HG03378 (cell line): ENCODE measurements around the gene NLRP1.
"Not testable (repeated sequence)": the region's sequence is repeated elsewhere in the genome, so short reads cannot be mapped to it uniquely, and the experiment has no call there.

Experiments used
- ATAC-seq: cut with Tn5 transposase; IDR thresholded peaks from one replicate; pipeline ENCODE4 v1.9.1; 2021; ENCODE audit warnings: mild to moderate bottlenecking, moderate library complexity; ENCODE audit not compliant: unreplicated experiment

NLRP1 gene

DNA sequence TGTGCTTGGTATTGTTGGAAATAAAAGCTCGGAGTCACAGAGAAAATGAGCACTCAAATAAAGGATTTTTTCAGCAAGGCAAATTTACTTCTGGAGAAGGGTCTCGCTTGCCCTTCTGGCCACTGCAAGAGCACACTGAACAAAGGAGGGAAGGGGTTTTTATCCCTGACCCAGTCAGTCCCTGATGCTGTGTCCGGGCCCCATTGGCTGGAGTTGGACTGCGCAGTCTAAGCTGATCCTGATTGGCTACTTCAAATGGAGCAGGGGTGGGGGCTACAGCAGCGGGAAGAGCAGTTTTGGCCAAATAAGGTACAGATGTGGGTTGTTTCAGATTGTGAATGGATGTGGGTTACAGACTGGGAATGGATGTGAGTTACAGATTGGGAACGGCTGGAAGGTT is 4.3 kb upstream of the NLRP1 start:
- no peak for ATAC-seq

DNA sequence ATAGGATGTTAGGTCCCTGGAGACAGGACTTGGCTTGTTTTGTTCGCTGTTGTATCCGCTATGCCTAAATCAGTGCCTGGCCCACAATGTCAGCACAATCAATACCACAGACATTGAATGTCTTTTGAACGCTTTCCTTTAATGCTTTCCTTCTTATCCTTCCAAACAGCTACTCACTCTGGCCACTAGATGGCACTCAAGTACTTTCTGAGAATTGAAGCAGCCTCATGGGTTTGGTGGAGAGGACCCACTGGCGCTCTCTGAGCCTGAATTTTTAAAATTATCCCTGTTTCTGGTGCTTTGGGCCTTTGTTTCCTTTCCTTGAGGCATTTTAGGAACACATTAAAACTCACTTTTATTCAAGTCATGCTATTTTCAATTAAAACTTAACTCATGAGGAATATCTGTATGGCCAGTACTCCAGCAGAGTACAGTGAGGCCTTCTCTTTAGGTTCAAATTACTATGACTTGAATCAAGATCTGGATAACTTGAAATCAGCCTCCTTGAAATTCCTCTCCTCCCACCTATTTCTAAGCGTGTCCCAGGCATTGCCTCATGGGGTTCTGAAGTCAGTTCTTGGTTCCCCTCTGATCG is 3.2 kb upstream of the NLRP1 start:
- no peak for ATAC-seq

DNA sequence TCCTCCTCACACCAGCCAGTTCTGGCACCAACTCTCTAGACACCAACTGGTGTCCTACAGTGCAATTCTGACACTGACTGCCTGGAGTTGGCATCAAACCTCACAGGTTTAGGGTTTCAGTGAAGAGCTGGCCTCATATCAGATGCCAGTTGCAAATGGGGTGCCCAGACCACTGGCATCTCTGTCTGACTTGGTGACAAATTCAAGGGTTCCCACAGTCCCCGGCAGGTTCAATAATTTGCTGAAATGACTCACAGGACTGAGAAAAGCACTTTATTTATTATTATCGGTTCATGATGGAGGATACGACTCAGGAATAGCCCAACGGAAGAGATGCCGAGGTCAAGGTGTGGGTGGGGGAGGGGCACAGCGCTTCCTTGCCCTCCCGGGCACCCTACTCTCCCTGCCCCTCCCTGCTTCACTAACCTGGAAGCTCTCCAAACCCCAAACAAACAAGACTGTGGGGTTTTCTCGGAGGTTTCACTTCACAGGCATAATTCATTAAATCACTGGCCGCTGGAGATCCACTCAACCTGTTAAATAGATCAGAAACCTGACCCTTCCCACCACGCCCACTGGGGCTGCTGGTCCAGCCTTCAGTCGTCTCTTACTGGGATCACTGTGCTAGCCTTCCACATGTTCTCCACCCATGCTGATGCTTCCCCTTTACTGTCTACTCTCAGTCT is 1.7 kb upstream of the NLRP1 start:
- no peak for ATAC-seq

DNA sequence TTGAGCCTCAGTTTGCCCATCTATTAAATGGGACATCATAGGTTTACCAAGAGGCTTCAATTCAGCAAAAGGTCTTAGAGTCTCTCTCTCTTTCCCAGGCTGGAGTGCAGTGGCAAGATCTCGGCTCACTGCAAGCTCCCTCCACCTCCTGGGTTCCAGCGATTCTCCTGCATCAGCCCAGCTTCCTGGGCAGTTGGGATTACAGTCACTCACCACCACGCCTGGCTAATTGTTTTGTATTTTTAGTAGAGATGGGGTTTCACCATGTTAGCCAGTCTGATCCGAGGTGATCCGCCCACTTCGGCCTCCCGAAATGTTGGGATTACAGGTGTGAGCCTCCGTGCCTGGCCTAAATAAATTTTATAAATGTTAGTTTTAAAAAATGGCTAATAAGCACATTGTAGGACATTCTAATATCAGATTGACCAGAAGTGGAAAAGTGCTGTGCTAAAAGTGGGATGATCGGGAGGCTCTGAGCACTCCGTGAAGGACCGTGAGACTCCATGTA is 1.0 kb upstream of the NLRP1 start:
- no peak for ATAC-seq

DNA sequence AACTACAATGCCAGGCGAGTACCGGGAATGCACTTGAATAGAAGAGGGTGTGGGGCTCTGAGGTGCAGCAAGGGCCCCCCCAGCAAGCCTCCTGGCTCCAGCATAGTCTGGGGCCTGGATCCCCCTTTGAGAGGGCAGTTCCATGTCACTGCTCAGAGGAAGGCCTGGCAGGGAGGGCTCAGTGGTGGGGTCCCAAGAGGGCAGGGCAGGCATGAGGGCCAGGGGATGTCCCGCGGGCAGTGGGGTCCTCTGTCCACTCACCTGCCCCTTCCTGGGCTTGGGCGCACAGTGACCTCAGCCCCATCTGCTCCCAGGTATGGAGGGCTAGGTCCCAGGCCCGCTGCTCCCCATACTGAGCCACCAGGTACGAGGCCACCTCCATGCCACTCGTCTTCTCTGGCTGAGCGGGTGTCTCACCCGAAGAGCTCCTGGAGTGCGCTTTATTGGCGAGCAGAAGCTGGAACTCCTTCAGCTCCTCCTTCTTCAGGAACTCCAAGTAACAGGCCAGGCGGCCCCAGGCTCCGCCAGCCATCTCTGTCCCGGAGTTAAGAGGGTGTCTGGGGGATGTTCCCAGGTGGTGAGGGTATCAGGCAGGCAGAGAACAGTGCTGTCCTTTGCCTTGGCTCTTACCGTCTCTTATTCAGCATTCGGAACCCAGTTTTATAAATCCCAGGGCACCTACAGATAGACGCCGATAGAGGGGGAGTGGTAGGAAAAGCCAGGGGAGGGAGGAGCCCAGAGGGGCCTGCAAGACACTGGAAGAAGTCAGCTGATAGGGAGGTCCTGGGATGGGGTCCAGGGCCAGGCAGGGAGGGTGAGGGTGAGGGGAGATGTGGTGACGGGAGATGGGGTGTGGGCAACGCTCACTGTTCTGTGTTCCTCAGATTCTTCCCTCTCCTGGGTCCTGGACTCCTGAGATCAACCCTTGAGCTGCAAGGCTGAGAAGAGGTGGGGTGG is 605 bp downstream of the NLRP1 start:
- no peak for ATAC-seq

DNA sequence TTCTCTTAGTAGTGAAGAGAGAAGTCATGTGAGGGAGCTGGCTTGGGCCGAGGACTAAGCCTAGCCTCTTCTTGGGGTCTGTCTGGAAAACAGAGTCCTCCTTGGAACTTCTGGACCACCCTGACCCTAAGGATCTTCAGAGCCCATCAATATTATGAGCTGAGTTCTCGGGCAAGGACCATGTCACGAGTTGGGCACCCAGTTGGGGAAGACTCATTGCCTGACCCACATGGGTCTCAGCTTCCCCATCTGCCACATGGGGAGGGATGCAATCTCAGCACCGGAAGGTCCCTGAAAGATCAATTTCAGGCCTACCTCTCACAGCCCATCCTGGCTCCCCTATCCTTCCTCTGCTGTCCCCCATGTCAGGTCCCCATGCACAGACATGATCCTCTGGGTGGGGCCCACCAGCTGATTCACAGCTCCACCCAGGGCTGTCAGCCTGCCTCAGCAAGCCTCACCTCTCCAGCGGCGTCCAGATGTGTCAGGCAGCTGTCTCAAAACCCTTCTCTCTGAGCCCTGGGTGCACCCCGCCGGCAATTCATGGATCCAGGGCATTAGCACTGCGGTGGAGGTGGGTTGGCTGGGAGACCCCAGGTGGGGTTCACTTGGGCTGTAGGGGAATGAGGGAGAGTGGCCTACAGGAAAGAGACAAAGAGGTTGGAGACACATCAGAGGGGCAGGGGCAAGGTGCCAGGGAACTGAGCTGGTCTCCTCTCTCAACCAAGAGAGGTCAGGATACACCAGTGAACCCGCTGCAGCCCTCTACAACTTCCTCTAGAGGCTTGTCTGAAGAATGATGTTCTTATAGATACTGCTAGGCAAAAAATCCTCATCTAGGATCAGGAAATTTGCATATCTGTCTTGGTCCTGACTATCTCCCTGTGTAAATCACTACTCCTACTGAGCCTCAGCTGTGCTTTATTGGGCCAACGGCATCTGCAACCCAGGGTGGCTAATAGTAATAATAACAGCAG is 1.8 kb downstream of the NLRP1 start:
- ATAC-seq = no peak

DNA sequence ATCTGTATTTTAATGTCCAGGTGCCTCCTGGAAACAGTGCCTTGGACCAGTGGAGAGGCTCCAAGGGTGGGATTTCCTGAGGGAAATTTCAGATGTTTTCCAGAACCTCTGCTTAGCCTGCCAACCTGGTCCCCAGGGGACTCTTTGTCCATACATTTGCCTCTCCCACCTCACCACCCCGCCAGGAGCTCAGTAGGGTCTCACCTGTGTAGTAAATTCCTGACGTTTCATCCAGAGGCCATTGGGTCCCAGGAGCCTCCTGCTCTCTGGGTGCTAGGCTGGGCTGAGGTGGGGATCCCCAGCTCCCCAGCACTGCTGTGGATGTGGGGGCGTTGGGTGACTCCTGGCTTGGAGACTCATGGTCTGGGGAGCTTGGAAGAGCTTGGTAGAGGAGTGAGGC is 2.7 kb downstream of the NLRP1 start:
- no peak for ATAC-seq

DNA sequence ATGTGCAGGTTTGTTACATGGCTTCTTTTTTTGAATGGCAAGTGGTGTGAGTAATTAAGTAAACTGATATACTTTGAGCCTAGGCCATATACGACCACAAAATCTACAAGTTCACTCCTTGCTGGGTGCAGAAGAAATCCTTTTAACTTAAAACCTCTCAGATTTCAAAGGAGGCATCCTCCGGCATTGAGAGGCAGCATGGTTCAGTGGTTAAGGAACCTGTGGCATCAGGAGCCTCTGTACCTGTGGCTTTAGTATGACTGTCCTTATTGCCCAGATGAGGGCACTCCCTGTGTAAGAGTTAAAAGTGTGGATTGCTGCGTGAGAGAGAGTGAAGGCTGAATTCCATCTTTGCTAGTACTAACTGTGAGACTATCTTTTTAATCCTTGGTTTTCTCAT is 3.3 kb downstream of the NLRP1 start:
- no peak for ATAC-seq

DNA sequence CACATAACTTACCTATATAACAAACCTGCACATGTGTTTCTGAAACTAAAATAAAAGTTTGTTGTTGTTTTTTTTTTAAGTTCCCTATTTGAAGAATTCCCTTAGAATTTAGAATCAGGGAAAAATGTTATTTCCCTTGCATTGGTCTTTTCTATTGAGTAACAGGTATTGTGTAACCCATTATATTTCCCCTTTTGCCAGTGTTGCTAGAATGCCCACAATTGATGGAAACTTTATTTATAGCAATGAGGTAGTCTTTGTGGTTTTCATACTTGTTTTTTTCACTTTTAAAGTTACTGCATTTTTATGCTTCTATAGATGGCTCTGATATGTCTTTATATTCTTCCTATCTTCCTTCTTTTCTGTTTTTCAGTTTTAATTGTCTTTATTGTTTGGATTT is 3.9 kb downstream of the NLRP1 start:
- no peak for ATAC-seq

DNA sequence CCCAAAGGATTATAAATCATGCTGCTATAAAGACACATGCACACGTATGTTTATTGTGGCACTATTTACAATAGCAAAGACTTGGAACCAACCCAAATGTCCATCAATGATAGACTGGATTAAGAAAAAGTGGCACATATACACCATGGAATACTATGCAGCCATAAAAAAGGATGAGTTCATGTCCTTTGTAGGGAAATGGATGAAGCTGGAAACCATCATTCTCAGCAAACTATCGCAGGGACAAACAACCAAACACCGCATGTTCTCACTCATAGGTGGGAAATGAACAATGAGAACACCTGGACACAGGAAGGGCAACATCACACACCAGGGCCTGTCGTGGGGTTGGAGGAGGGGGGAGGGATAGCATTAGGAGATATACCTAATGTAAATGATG is 5.5 kb downstream of the NLRP1 start:
- not testable (repeated sequence) for ATAC-seq

DNA sequence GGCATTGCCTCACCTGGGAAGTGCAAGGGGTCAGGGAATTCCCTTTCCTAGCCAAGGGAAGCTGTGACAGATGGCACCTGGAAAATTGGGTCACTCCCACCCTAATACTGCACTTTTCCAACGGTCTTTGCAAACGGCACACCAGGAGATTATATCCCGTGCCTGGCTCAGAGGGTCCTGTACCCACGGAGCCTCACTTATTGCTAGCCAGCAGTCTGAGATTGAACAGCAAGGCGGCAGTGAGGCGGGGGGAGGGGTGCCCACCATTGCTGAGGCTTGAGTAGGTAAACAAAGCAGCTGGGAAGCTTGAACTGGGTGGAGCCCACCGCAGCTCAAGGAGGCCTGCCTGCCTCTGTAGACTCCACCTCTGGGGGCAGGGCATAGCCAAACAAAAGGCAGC is 11.3 kb downstream of the NLRP1 start:
- ATAC-seq = not testable (repeated sequence)

DNA sequence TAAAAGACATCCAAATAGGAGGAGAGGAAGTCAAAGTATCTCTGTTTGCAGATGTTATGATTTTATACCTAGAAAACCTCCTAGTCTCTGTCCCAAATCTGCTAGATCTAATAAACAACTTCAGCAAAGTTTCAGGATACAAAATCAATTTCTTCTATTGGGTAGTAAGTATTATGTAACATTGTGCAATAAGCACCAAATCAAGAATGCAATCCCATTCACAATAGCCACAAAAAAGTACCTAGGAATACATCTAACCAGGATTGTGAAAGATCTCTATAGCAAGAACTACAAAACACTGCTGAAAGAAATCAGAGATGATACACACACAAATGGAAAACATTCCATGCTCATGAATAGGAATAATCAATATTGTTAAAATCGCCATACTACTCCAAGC is 13.0 kb downstream of the NLRP1 start:
- ATAC-seq = no peak

DNA sequence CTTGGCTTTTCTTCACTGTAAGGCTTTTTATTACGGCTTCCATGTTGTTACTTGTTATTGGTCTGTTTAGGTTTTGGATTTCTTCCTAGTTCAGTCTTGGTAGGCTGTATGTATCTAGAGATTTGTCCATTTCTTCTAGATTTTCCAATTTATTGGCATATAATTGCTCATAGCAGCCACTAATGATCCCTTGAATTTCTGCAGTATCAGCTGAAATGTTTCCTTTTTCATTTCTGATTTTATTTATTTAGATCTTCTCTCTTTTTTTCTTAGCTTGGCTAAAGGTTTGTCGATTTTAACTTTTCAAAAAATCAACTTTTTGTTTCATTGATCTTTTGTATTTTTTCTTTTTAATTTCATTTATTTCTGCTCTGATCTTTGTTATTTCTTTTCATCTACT is 18.5 kb downstream of the NLRP1 start:
- ATAC-seq = no peak

DNA sequence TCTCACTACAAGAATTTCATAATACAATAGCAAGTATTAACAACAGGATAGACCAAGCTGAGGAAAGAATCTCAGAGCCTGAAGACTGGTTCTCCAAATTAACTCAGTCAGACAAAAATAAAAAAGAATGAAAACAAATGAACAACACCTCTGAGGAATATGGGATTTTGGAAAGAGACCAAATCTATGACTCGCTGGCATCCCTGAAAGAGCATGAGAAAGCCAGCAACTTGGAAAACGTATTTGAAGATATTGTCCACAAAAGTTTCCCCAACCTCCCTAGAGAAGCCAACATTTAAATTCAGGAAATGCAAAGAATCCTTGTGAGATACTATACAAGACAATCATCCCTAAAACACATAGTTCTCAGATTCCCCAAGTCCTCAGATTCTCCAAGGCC is 20.9 kb downstream of the NLRP1 start:
- no peak for ATAC-seq

DNA sequence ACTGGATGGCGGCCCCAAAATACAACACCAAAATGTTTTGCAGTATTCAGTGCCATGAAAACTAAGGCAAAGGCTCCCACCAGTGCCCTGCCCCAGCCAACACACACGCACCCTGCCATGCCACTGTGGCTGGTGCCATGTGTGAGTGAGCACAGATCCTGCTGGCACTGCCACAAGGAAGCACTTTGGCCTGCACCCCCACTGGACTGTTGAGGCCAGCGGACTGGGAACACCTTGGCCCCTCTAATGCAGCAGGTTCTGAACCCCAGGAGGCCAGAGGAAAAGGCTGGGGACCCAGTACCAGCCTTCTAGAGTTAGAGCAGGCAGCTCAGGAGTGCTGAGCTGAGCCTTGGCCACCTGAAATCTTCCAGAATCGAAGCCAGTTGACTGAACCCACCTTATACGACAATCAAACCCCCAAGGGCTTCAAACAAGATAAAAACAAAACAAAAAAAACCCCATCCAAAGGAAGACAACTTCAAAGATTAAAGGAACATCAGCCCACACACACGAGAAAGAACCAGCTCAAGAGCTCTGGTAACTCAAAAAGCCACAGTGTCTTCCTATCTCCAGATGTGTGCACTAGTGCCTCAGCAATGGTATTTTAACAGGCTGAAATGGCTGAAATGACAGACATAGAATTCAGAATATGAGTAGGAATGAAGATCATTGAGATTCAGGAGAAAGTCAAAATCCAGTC is 21.5 kb downstream of the NLRP1 start:
- ATAC-seq = no peak

DNA sequence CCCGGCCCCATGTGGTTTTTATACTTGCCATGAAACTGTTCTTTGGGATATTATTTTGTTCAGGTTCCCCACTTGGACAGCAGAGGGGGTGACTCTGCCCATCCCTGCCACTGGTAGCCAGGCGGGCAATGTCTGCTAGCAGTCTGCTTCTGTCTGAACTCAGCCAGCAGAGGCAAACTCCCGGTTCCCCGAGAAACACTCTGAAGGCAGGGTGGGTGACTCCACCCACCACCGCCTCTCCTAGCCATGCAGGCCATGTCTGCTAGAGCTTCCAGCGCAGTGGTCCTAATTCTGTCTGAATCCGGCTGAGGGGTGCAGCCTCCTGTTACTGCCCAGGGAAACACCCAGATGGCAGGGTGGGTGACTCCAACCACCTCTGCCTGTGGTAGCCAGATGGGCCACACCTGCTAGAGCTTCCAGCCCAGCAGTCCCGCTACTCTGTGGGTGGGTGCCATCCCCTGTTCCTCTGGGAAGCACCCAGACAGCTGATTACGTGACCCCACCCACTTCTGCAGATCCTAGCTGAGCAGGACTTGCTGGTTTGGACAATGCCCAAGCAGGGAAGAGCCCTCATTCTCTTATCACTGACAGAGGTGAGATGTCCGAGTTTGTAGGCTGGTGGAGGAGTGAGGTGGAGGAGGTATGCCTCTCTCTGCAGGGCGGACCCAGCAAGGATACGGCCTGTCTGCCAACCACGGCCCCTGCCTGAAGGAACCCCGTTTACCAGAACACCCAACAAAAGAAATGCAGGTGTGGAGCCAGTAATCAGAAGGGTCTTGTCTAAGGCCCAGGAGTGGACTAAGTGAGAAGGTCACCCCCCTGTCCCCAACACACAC is 22.4 kb downstream of the NLRP1 start:
- no peak for ATAC-seq

DNA sequence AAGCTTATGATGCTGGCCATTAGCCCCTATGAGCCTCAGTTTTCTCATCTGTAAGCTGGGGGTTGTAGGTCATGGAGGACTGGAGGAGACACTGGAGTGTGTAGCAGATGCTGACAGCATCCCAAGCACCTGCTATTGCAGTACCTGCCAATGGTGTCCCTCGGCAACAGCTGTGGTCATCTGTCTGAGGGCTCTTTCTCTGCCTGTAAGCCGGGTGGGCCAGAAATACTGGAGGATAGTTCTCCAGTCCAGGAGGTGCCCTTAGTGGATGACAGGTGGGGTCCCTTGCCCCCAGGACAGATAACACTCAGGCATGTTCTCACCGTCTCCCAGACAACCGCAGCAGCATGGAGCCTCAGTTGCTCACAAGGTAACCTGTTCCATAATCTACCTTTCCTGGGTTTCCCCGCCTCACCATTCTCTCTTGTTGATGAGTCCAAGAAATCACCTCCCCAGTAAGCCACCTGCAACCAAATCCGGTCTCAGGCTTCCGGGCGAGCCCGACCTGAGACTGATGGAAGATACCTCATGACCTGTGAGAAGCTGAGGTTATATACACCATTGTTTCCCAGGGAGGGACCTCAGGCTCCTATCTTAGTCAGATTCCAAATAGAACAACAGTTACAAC is 23.8 kb downstream of the NLRP1 start:
- no peak for ATAC-seq
